Bronchial epithelial cell (primary cell): ENCODE data around the gene FAM120B. TPM values are rescaled to one million over a fixed set of nuclear protein-coding genes. Genes with fewer than 3 reads are reported as not detected.
A peak's percentile ranks its signal among the peaks of the same experiment; 100 is the strongest.

ENCODE experiments used
- DNase-seq: peaks from one replicate; pipeline ENCODE4 v3.0.0-alpha.2; 2010; ENCODE audit warnings: low read depth
- FAIRE-seq: peaks from 2 replicates; lab custom pipeline; 2011; peaks lifted over from hg19 to GRCh38; lab: Jason Lieb, UNC
- H3K27me3 ChIP-seq: 2 replicates; pipeline ENCODE4 v1.5.1; 2011; ENCODE audit warnings: low read length; ENCODE audit not compliant: control insufficient read depth, insufficient read depth
- H3K36me3 ChIP-seq: 2 replicates; pipeline ENCODE4 v1.5.1; 2011; ENCODE audit warnings: low read length; ENCODE audit not compliant: control insufficient read depth, insufficient read depth
- H3K4me3 ChIP-seq: 2 replicates; pipeline ENCODE4 v1.5.1; 2011; ENCODE audit warnings: mild to moderate bottlenecking, low read depth, low read length, control low read depth
- CTCF ChIP-seq: IDR thresholded peaks from 2 replicates; pipeline ENCODE4 v1.5.1; 2011; ENCODE audit warnings: mild to moderate bottlenecking, moderate library complexity, low read length, control low read depth, inconsistent platforms; ENCODE audit not compliant: insufficient read depth, severe bottlenecking
- total RNA-seq: library from RNA; depleted of rRNA; stranded (reverse); fragments of >200 nt; gene quantifications from 2 replicates; pipeline ENCODE4 v1.2.1, GENCODE V29; 2014

The FAM120B gene
- total RNA-seq, 1 donor from 2014 or later = 7.1 TPM

- H3K27me3 ChIP-seq = no peaks in the 10 kb centered on the region
- TF ChIP-seq CTCF = no peak
- H3K4me3 ChIP-seq = no peak overlapping the region
- FAIRE-seq = no peak
- DNase-seq = no peak
- H3K36me3 ChIP-seq = peaks cover 10% of the 10 kb centered on the region
Observed at GRCh38 chr6:170358496-170358895, 51.9 kb downstream of the FAM120B start.

- peaks cover 15% of the 10 kb centered on the region for H3K36me3 ChIP-seq
- TF ChIP-seq CTCF = no peak
- FAIRE-seq = no peak
Observed at GRCh38 chr6:170360476-170360875, 53.9 kb downstream of the FAM120B start.

DNA sequence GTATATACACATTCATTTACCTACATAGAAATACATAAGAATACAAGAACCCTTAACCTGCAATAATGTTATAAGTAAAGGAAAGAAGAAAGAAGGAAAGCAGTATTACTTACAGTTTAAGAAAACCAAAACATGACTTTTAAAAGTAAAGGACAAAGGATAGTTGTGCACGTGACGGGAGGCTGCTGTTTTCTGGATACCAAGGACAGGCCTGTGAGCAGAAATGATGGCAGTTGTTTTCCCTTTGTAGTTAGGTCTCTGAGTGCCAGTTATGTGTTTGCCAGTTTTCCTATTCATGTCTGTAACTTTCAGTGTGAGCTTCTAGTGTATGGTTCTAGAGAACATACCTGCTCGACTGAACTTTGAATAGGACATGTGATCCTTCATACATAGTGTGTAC is 54.8 kb downstream of the FAM120B start:
- DNase-seq = no peak
- Histone ChIP-seq H3K36me3 (peaks cover 16% of the 10 kb centered on the region), H3K4me3 (no peak overlapping the region), H3K27me3 (no peaks in the 10 kb centered on the region)
- TF ChIP-seq CTCF = no peak
- FAIRE-seq = no peak

More at GRCh38 chr6:170360476-170360875, 53.9 kb downstream of the FAM120B start:
- Histone ChIP-seq H3K4me3 (no peak overlapping the region), H3K27me3 (no peaks in the 10 kb centered on the region)
- DNase-seq = peak; percentile 43

GRCh38 chr6:170362121-170362520 is 55.6 kb downstream of the FAM120B start:
- DNase-seq = no peak
- H3K36me3 ChIP-seq = peaks cover 17% of the 10 kb centered on the region
- TF ChIP-seq CTCF = no peak
- H3K4me3 ChIP-seq = no peak overlapping the region
- no peaks in the 10 kb centered on the region for H3K27me3 ChIP-seq
- FAIRE-seq = no peak

- H3K36me3 ChIP-seq = peaks cover 16% of the 10 kb centered on the region
- DNase-seq (no peak), FAIRE-seq (no peak)
- H3K4me3 ChIP-seq = no peak overlapping the region
- no peaks in the 10 kb centered on the region for H3K27me3 ChIP-seq
- no peak for TF ChIP-seq CTCF
Observed at GRCh38 chr6:170363255-170363654, 56.7 kb downstream of the FAM120B start.

- no peak for DNase-seq
- Histone ChIP-seq H3K36me3 (peaks cover 14% of the 10 kb centered on the region), H3K27me3 (no peaks in the 10 kb centered on the region), H3K4me3 (no peak overlapping the region)
- TF ChIP-seq CTCF = no peak
- FAIRE-seq = peak; percentile 64
Observed at GRCh38 chr6:170365121-170365520, 58.6 kb downstream of the FAM120B start.
